IPS-NIHi7 (cell line): Measurements from ENCODE around the gene ADAM33.

Experiments used
- DNase-seq: peaks from one replicate; pipeline ENCODE4 v3.0.0; 2012; ENCODE audit warnings: mixed read lengths; ENCODE audit errors: extremely low spot score

Gene ADAM33

DNA sequence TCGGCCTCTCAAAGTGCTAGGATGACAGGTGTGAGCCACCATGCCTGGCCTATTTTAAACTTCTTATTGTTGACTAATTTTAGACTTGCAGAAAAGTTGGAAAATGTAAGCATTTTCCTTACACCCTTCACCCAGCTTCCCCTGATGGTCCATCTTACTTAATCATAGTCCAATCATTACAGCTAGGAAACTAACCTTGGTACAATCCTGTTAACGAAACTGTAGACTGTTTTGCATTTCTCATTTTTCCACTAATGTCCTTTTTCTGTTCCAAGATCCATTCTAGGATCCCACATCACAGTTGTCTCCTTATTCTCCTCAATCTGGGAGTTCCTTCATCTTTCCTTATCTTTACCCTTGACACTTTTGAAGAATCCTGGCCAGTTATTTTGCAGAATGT is 18.0 kb downstream of the ADAM33 start:
- no peak for DNase-seq

DNA sequence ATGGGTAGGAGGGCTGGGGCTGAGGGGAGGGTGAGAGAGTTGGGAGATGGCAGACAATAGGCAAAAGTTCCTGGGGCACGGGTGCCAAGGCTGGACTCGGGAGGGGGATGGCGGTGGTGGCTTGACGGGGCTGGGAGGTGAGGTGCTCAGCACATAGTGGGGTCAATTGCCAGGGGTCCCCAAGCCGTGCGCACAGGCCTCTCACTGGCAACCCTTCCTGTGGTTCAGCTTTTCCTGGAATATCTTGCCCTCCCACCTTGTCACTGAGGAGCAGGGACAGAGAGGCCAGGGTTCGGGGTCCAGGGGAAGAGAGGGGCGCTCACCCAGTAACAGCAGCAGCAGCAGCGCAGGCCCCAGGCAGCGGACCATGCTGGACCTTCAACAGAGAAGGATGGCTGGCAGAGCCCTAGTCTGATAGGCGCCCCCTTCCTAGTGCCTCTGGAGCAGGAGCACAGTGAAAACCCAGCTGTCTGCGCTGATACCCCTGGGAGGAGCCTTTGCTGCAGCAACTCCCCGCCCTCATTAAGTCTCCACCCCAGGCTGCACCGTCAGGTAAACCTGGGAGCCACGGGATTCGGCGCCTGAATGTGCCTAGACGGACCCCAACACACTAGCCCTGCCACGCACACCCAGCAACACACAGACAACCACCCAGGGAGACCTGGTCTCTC is 18.6 kb downstream of the ADAM33 start, which contains the start of gene GFRA4:
TSS of gene GFRA4 (minus strand) at position 369 of the 671 bp plus-strand sequence. CDS start at position 369, 0 bp downstream.
- DNase-seq = peak; percentile 79

GRCh38 chr20:3661814-3662665 is 19.8 kb downstream of the ADAM33 start:
- DNase-seq = no peak

DNA sequence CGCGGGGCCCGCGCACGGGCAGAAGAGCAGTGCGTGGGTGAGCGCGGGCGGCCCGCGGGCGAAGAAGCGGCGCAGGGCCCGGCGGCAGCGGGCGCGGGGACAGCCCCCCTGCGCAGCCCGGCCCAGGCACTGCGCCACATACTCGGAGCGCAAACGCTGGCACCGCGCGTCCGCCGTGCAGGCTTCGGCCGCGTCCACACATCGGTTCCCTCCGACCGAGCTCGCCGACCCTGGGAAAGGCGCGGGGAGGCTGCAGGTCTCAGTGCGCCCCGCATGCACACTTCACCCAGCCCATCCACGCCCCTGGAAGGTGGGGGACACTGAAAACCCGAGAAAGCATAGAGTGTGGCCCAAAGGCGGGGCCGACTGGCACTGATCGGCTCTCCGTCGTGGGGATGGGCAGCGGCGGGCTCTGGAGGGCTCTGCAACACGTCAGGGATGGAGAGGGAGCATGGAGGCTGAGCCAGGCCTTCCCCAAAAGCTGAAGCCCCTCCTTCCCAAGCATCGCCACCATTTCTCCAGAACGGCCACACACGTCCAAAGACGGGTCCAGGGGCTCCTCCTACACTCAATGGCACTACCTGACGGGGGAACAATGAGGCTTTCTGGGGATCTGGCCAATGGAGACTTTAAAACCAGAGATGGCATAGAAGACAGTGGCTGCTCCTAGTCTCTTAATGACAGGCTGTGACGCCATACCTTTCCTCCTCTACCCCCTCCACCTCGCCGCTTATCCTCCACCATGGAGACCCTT is 20.6 kb downstream of the ADAM33 start:
- DNase-seq = no peak

DNA sequence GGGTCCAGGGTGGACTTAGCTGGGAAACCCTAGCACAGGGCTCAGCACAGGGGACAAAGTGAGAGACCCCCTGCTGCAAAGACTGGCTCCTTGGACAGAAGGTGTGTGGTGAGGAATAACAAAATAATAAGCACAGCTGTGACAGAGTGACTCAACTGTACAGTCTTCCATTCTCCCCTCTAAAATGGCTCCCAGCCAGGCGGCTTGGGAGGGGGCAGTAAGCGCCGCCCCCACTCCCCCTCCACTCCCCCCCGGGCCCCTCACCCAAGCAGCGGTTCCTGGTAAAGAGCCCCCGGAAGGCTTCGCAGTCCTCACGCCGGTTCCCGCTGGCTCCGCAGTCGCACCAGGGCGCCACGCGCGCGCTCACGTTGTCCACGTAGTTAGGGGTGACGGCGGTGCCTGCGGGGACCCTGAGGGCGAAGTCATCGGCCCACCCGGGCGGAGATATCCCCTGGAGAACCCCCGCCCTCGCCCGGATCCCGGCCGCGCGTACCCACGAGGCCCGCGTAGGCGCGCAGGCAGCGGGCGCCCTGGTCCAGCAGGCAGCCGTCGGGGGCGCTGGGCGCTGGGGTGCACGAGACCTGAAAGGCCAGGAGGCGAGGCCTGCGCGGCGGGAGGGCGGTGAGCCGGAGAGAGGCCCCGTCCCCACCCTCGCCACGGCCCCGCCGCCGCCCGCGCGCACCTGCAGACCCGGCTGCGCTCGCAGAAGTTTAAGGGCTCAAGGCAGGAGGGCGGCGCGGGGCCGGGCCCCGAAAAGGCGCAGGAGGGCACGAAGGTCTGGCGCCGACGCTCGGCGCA is 21.3 kb downstream of the ADAM33 start:
- DNase-seq = no peak

DNA sequence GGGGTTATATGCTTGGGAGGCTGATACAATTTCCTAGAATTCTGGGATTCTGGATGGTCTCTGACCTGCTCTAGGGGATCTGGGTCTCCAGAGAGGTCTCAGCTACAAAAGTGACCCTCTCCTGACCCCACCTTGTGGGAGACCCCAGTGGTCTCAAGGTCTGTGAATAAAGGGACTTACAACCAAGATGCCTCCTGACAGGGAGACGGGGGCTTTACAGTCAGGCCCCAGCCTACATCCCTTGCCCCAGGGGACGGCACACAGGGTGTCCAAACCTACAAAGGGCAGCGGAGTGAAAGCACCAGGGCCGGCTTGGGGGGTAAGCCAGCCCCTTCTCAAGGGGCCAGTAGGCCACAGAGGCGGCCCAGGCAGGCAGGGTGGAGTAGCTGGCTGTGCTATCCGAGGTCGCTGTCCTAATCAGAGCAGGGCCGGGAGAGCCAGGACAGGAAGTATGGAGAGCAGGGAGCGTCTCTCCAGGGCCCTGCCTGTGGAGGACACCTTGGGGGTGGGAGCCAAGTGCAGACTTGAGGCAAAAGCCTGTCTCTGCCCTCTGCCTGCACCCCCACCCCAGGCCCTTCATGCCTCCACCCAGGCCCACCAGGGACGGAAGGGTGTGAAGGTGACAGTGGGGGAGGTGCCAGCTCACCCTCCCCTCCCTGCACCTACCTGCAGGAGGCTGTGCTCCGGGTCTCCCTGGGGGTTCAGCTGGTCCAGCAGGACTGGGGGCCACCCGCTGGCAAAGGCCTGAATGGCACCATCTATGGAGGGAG is 22.1 kb downstream of the ADAM33 start:
- DNase-seq = no peak

- no peak for DNase-seq
Measured at GRCh38 chr20:3658716-3659491, 22.9 kb downstream of the ADAM33 start.

DNA sequence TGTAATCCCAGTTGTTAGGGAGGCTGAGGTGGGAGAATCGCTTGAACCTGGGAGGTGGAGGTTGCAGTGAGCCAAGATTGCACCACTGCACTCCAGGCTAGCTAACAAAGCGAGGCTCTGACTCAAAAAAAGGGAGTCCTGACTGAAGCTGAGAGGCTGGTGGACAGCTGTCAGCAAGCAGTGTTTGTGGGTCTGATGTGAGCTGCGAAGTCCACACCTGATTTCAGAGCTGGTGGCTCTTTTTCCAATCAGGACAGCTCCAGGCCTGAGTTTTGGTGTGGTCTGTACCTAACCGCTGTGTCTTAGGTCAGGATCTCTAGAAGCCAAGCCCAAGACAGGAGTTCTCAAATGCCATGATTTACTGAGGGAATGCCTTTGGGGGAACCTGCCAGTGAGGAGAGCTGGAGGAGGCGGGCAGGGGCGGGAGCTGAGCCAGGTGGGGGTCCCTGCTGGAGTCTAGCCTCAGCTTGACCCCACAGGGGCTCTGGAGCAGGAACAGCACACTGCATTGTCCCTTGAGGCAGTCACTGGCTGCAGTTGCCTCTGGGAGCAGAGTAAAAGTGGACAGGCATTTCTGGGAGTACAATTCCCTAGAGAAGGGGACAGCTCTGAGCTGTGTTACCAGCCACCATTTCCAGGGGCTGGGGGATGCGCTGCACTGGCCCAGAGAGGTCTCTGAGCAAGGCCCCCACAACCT is 23.6 kb downstream of the ADAM33 start:
- DNase-seq = no peak

DNA sequence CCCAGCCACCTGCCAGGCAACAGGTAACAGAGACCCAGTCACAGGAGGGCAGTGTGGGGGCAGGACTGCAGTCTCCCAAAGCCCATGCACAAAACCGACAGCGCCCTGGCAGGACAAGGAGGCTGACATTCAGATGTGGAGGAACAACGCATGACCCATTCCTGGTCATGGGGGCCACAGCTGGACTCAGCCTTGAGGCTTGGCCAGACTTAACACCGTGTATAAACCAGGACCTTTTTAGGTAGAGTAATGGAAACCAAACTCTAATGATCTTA is 26.7 kb downstream of the ADAM33 start:
- DNase-seq = no peak

DNA sequence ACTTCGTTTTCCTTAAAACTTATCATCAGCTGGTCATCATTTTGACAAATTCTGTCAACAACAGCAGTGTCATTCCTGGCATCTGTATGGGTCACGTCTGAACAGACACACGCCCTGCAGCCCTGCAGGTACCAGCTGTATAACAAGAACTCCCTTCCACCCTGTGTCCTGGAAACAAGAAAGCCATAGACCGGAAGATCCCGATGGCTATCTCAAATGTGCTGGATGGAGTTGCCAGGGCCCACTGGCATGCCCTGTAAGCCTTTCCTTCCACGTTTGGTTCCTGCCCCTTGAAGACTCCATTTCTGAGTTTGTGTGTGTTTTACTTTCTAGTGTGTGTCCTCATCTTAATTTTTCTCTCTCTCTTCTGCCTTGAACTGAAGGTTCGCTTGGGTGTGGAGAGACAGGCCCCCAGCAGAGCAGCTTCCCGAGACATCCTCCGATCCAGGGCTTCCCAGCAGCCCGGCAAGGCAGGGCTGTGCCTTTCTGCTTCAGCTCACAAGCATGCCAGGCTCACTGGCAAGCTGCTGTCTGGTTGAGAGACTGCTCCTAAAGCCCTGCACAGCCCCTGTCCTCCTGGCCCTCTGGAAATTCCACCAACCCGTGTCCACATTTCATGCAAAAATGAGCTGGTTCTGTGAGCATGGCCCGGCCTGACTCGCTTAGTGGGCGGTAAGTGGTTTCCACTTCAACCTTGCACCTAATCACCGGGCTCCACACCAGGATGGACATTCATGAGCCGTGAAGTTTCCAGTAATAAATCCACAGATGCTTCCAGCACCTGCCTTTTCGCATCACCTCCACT is 27.3 kb downstream of the ADAM33 start:
- DNase-seq = no peak

- no peak for DNase-seq
Measured at GRCh38 chr20:3653921-3654320, 27.9 kb downstream of the ADAM33 start.

GRCh38 chr20:3652676-3653596 is 28.9 kb downstream of the ADAM33 start:
- DNase-seq = no peak

DNA sequence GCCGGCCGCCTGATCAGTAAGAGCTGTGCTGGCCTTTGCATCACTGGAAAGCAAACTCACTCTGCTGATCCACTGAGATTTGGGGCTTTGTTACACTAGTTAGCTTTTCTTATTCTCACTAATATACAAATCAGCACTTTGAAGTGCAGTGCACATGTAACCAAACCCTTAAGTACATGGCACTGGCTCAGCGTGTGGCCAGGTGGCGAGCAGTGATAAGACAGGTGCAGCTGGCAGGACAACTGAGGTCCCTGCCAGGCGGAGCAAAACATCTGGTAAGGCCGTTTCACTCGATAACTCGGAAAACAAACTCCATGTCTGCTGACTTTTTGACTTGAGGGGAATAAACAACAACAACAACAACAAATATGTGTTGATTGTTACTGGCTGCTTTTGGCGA is 29.6 kb downstream of the ADAM33 start:
- DNase-seq = no peak

GRCh38 chr20:3651204-3651962 is 30.4 kb downstream of the ADAM33 start:
- DNase-seq = no peak

- DNase-seq = no peak
Measured at GRCh38 chr20:3648951-3649350, 32.9 kb downstream of the ADAM33 start.

- no peak for DNase-seq
Measured at GRCh38 chr20:3647473-3647872, 34.3 kb downstream of the ADAM33 start.

GRCh38 chr20:3646651-3647050 is 35.2 kb downstream of the ADAM33 start:
- no peak for DNase-seq
